HG03139 (cell line): ENCODE data around the gene NPHP4.

Experiments
- ATAC-seq: cut with Tn5 transposase; IDR thresholded peaks from one replicate; pipeline ENCODE4 v1.9.1; 2021; ENCODE audit not compliant: unreplicated experiment

The NPHP4 gene

DNA sequence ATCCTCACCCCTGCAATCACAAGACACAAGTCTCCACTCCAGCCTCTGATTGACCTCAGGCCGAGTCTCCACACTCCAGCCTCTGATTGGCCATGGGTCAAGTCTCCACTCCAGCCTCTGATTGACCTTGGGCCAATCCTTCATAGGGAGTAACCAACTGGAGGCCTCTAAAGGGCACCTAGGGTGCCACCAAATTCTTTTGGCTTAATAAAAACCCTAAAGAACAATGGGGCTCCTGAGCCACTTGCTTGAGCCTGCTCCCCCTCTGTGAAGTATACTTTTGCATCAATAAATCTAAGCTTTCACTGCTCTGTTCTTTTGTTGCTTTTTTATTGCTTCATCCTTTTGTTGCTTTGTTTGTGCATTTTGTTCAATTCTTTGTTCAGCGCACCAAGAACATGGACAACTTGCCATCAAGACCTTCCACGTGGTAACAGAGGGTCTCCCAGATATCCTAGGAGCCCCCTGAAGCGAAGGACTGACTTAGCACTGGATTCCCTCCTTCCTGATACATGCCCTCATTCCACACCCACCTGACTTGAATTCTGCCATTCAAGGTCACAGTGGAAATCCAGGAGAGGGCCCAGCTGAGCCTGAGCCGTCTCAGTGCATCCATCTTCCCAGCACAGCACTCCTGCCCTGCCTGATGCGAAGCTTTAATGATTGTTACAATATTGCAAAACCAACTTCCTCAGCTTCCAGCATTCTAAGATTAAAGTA is 152.9 kb downstream of the NPHP4 start:
- no peak for ATAC-seq

DNA sequence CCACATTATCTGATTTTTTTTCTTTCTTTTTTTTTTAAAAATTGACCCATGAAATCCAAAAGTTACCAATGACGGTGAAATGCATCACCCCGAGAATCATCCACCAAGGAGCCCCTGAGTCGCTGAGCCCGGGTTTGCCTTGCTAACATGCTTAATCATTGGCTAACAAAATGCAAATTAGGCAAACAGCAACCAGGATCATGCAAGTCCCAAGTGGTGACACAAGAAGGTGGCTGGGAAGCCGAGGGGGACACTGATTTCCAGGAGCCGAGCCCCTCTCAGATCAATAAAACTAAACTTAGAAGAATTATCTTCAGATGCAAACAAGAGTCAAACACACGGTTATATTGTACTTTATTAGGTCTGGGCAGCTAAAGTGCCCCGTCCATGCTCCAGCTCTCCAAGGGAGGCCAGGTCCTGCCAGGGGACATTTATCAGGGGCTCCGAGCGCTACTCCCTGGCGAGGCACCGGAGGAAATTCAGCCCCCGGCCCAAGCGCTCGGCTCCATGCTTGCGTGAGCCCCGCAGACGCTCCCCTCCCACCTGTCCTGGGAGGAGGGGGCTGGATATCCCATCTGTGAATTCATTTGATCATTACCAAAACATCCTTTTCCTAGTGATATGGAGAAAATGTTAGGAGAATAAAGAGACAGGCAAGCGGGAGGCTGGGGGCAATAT is 154.1 kb downstream of the NPHP4 start:
- no peak for ATAC-seq

DNA sequence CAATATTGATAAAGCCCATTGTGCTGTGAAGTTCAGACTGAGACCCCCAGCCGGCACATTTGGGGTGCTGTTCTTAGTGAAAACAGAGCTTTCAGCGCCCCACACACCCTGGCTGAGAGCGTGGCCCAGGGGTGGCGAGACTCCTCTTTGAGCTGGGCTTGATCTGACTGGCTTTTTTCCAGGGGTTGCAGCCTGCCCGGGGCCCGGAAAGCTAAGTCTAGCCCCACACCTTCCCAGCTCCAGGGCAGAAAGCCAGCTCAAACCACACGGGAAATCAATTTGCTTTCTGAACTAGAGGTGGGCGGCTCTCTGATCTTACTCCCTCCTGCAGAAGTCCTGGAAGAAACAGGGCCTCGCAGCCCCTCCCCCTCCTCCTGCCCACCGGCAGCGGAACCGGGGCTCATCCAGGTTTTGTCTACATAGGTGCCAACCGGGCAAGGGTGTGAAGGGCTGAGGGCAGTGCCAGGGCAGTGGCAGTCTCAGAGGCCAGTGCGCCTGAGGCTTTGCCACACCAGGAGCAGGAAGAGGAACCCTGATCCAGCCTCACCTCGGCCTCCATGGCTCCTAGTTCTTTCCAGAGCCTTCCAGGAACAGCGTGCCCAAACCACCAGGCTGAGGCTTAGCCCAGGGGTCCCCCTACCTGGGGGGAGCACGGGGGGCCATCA is 155.3 kb downstream of the NPHP4 start:
- ATAC-seq: no peak

DNA sequence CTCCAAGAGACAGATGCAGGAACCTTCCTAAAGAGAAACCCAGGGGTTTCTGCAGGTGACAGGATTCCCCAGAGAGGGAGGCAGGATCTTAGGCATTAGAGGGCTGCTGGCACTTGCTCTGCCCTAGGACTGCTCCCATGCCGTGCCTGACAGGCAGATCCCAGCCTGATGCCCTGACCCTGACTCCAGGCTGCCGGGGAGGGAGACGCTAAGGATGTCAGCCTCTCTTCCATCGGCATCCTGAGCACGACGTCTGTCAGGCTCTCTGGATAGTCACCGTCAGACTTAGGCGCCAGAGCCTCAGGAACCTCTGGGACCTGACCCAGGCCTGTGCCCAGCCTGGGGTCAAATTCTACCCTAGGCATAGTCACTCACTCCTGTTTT is 157.1 kb downstream of the NPHP4 start:
- no peak for ATAC-seq

DNA sequence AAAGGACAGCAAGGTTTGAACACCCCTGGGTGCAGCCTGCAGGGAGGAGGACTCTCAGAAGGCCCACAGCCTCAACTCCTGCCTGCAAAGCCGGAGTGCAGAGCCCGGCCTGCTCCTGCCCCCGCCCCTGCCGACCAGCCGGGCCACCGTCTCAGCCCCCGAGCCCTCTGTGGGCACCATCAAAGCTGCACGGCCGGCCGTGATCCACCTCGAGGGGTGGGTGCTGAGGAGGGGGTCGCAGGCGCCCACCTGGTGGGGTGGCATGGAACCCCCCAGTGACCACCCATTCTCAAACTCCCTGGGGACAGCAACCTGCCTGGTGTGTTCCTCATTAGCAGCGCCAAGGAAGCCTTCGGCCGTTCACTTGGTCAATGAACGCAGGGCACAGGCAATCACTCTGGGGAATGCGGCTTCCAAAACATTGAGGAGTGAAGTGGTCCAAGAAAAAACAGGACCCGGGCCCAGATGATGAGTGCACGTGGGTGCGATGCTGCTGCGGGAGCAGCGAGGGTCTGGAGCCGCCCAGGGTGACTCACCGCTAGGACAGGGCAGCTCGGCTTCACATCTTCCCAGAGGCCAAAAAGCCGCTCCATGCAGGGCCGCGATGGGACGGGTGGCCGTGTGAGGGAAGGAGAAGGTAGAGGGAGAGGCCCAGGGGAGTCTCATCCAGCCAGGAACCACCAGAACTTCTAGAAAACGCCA is 157.6 kb downstream of the NPHP4 start:
- no peak for ATAC-seq

DNA sequence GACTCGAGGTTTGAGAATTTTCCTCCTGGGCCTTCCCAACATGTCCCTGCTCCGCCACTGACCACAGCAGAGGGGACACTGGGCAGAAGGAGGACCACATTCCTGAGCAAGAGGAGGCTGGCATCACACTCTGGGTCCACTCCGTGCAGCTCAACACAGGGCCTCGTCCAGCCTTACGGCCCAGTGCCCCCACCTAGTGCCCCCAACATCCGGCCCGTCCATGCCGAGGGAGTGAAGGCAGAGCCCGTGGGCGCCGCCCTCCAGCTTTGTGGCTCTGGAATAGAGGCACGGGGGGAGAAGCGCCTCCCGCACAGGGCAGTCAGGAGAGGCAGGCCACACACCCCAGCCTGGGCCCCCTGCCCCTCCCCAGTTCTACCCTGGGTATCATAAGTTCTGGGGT is 158.3 kb downstream of the NPHP4 start:
- no peak for ATAC-seq

DNA sequence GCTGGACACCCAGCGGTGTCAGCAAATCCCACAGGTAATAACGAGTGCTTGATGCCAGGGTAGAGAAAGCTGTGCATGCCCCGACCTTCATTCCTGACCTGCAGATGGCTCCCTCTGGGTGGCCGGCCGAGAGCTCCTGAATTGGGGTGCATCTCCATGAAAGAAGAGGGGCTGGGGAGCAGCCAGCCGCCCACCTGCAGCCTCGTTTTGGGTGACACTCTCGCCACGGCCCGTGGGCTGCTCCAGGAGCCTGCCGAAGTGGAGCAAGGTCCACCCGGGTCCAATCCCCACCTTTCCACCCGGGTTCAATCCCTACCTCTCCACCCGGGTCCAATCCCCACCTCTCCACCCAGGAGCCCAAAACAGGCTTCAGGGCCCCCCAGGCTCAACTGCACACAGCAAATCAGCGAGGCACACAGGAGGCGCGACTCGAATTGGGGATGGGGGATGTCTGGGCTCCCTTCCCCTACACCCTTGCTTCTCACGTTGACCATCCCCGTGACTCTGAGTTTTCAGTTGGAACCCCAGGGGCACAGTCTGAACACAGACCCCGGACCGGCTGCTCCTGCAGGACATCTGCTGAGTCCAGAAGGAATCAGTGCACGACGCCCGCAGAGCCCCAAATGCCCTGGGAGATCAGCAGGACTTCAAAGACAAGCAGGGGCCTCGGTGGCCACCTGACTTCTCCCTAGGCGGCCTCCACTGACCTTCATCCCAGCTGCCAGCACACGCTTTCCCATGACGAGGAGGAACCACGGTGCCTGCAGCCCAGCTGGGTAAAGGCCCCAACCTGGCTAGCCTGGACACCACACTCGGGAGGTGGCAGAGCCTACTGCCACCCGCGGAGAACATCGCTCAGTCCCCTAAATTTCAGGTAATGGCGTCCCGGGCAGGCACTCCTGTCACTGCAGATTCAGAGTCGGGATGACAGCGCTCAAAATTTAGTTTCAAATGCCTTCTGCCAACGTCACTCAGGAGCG is 159.0 kb downstream of the NPHP4 start:
- ATAC-seq: no peak

DNA sequence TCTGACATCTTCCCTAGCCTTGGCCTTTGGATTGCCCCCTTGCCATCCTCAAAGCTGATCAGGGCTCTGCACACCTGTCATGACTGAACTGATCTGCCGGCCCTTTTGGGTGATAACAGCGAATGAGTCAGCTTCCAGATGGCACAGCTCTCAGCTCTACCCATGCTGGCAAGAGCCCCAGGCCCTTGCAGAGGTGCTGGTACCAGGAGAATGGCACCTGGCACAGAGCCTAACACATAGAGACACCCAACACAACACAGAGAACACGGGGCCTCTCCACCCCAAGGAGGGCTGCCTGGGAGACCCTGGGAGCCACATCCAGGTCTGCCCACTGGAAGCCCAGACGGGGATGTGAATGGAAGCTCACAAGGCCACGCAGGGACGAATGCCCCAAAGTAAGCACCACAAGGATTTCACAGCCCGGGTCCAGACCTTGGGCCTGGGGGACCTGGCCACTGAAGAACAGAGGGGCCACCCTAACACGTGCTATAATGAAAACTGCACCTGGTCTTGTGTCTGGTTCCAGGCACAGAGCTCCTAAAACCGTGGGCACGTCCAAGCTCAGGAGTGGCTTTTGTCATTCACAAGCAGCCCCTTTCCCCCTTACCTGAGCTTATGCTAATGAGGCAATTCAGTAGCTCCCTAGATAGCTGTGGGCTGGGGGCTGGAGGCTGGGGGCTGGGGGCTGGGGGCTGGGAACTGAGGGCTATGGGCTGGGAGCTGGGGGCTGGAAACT is 160.5 kb downstream of the NPHP4 start:
- no peak for ATAC-seq

DNA sequence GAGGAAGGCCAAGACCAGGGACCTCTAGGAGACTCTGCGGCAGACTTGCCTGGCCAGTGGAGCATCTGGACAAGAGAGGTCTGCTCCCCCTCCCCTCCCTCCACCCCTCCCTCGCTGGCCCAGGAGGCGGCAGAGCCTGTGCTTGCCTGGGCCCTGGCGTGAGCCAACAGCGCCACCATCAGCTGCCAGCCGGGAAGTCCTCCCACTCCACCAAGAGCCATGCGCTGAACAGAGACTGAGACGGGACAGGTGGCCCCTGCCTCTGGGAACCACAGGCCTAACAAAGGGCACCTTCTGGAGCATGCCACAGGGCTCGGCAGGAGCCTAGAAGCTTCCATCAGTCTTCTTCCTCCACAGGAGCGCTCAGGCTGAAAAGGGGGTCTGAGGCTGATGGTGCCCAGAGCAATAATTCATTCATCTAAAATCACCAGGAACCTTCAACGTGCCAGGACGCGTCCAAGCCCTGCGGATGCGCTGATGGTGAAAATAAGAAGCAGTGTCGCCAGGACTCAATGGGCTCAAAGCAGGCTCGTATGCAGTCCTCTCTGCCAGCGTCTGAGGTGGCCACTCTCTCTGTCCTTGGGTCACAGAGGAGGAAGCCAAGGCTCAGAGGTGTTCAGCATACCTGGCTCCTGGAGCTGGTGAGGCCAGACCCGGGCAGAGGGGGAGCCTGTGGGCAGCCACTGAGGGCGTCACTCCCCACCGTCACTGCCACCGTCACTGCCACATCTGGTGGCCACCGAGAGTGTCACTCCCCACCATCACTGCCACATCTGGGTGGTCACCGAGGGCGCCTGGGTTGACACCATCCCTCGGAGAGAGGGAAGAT is 161.2 kb downstream of the NPHP4 start:
- ATAC-seq: no peak

DNA sequence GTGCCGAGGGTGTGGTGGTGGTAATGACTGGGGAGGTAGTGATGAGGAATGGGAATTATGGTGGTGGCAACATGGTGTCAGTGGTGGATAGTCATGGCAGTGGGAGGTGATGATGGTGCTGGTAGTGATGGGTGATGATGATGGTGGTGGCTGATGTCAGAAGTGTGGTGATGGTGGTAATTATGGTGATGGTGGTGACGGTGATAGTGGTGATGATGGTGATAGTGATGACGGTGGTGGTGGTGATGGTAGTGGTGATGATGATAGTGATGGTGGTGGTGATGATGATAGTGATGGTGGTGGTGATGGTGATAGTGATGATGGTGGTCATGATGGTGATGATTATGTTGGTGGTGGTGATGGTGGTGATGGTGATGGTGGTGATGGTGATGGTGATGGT is 162.8 kb downstream of the NPHP4 start:
- no peak for ATAC-seq

DNA sequence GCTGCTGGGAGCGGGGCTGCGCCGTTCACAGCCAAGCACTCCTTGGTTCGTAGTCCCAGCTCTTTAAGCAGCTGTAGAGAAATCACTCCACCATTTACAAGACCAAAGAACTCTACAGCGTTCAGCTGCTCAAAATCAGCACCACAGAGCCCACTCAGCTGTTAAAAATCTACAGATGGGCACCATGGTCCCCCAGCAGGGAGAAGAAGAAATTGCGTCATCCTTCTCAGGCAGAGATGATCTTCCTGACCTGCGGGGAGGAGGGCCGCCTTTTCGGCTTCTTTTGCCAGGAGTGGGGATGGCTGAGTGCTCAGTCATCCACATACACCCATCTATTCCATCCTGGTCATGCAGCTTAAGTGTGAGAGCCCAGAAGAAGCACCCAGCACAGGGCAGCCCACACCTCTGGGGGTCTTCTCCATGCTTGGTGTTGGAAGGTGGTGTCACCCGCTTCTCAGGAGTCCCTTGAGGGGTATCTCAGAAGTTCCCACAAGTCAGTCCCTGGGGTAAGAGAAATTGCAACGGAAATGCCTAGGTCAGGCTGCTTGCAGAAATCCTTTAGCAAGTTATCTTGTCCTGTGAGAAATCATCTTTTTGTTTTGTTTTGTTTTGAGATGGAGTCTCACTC is 163.8 kb downstream of the NPHP4 start:
- ATAC-seq: no peak

DNA sequence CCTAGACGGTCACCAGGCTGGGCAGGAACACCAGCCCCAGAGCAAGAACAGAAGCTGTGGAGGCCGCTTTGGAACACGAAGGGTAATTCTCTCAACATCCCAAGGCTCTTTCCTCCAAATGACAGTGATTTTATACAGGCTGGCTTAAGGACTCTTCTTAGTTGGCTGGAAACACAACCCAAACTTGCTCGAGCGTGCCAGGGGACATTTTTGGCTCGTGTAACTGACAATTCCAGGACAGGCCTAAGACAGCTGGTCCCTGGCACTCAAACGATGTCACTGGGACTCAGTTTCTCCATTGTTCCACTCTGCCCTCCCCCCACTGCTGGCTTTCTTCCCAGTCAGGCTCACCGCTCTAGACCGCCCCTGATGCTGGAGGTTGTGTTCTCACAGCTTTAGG is 164.7 kb downstream of the NPHP4 start:
- no peak for ATAC-seq

DNA sequence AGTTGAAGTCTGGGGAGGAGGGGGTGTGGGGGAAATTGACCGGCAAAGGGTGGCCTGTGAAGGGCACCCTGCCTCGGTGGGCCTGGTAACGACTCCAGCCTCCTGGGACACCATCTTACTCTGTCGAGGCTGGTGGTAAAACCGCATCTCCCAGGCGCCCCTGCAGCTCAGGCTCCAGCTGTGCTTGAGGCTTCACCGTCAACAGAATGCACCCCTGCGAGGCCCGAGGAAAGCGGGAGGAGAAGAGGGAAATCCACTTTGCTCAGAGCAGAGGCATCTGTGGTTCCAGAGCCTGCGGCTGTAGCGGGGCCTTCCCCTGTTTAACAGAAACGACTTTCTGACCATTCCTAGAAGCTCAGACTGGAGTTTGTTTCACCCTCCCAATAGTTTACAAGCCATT is 165.6 kb downstream of the NPHP4 start:
- ATAC-seq: no peak

DNA sequence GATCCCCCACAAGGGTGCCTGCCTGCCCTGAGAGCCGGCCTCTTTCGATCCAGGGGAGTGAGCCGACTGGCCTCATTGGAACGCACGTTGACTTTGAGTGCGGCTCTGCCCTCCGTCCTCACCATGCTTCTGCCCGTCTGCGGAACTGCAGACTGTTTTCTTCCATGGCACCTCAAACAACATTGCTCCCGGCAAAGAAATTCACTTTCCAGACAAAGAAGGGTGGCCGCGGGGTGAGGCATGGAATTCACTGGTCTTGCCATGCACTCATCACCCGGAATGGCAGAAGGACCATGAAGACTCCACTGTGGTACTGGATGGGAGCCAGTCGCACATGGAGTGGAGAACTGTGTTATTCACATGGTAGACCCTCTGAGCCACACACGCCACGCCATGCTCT is 169.5 kb downstream of the NPHP4 start:
- no peak for ATAC-seq

DNA sequence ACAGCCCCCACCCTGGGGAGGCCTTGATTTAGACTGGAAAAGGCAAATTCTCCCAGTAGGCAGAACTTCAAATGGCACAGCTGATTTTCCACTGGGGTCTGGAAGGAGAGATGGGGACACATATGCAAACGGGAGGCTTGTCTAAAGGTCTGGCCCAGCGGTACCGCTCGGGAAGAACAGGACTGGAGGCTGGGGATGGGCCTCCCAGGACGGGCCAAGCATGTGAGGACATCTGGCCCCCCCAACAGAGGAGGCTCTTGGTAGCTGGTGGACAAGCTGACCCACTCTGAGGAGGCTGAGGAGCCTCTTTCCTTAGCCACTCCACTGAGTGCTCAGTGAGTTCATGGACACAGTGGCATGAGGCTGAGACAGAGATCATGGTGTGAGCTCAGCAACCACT is 170.0 kb downstream of the NPHP4 start:
- no peak for ATAC-seq

DNA sequence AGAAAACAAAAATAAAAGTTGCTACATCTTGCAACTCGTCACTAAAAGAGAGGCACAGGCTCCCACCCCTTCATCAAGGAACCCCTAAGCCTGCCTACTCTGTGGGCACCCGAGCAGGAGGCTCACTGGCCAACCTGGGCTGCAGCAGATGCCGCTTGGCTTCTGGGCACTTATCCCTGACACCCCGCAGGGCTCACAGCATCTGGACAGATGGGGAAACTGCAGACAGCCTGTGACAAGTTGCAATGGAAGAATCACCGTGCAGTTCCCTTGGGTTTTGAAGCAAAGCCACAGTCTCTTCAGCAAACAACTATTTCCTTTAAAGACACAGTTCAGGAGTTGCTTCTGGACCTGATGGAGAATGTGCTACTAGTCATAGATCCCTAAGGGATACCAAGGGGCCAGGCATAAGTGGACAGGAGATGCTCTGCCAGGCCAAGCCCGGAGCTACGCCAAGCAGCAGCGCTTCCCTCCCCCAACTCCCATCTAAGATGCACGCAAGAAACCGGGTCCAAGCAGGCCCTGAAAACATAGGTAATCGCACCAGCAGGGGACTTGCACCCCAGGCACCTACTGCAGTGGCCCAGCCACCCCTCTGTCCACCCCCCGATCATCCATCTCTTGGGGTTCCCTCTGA is 170.6 kb downstream of the NPHP4 start:
- ATAC-seq: no peak

DNA sequence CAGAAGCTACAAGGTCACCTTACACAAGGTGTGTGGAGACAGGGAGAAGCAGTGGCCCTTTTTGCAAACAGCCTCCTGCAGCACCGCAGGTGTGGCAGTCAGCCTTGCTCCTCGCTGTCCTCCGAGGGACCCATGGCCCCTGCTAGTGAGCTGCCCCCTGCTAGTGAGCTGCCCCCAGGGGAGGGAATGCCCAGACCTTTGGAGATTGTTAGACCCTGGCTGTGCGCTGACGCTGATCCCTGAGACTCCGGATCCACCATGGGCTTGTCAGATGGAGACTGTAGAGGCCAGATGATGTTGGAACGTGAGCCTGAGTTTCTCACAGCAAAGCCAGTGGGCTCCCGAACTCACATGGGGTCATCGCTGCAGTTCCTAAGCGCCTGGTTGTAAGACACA is 172.2 kb downstream of the NPHP4 start:
- no peak for ATAC-seq

DNA sequence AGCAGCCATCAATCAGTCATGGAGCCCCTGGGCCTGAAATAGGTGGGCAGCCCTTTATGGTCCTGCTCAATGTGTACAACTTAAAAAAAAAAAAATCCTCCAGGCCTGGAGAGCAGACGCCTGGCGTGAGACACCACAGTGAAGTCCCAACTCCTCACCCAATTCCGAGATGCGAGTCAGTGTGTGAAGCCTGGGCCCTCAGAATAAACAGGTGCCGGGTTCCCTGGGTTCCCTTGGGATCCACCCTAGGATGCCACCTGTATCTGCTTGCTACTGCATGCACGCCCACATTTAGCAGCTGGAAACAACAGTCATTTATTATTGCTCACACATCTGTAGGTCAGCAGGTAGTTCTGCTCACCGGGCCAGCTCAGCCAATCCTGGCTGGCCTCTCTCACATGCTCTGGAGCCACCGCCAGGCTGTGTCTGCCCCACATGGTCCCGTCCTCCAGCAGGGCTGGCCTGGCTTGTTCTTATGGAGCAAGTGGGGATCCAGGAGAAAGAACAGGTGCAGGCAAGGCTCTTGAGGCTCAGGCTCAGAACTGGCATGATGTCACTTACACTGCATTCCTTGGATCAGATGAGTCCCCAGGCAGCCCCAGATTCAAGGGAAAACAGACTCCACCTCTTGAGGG is 172.7 kb downstream of the NPHP4 start:
- no peak for ATAC-seq
